NCI-H2107 (cell line): ENCODE results near the gene NEDD4.
"Not testable (repeated sequence)": the region's sequence is repeated elsewhere in the genome, so short reads cannot be mapped to it uniquely, and the experiment has no call there.

Source experiments
- DNase-seq: peaks from one replicate; lab custom pipeline; 2025; lab: John Stamatoyannopoulos, UW

The NEDD4 gene

DNA sequence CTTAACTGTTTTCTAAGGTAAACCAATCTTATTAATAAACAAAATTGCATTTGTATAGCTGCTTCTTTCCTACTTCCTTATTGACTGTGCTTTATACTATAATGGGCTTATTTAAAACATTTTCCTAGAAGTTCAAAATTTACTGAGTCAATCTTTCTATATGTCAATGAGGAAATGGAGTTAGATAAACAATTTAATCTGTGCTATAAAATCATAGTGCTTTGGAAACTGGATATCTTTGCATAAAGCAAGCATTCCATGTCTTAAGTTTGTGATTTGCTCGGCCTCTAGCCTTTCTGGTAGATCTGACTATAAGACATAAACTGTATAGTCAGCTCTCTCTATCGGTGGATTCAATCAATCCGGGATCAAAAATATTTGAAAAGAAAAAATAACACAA lies 99.6 kb downstream of the NEDD4 start:
- no peak for DNase-seq

GRCh38 chr15:55891196-55891595 lies 102.2 kb downstream of the NEDD4 start:
- DNase-seq: no peak

DNA sequence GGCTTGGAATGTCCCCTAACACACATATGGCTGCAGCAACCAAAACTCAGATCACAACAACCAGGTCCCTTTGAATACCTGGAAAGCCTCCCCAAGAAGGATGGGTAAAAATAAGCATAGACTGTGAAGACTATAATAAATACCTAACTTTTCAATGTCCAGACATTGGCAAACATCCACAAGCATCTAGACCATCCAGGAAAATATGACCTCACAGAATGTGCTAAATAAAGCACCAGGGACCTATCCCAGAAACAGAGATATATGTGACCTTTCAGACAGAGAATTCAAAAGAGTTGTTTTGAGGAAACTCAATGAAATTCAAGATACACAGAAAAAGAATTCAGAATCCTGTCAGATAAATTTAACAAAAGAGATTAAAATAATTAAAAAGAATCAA lies 109.2 kb downstream of the NEDD4 start:
- no peak for DNase-seq

GRCh38 chr15:55879181-55879580 lies 114.2 kb downstream of the NEDD4 start:
- no peak for DNase-seq

- no peak for DNase-seq
Measured at GRCh38 chr15:55873024-55873720, 120.2 kb downstream of the NEDD4 start.

DNA sequence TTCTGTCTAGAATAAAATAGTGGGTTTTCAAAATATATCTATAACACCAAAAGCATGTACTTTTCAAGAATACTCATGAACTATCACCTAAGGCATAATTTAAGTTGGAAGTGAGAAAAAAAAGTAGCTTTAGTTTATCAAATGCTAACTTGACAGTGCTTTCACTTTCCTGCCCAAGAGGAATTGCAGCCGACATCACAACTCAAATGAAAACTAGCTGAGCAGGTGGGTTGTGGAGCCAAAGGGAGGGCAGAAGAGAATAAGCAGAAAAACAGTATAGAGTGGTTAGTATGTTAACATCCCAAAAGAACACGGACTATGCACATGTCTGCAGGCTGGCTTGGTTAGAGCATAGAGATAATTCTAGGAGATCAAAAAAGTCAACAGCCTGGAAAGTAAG lies 120.9 kb downstream of the NEDD4 start:
- DNase-seq: no peak

DNA sequence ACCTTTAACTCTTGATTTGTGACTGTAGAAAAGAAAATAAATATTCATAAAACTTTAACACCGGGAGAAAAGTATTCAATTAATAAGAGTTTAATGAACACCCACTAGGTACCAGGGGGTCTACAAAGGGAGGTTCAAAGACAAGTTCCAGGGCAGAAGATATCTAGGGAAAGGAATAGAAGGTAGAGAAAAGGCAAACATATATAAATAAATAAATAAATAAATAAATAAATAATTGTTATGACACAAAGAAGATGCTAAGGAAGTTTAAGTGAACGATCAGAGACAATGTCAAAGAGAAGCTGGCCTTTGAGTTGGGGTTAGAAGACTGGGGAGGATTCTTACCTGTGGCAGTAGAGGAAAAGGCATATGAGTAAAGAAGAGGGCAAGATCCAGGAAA lies 123.8 kb downstream of the NEDD4 start:
- DNase-seq: no peak

DNA sequence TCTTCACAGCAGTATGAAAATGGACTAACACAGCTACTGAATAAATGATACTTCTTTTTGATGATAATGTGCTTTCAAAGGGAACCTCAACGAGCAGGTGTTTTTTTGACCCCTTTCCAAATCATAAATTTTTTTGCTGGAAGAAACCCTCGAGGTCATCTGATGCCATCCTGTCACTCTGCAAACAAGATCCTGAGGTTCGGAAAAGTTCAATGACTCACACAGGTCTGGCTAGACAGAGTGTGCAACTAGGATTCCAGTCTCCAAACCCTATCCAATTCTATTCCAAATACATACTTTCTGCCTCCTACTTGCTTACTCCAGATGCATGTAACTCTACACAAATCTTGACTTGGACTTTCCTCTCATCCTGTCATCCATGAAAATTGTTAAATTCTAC lies 124.7 kb downstream of the NEDD4 start:
- DNase-seq: no peak

DNA sequence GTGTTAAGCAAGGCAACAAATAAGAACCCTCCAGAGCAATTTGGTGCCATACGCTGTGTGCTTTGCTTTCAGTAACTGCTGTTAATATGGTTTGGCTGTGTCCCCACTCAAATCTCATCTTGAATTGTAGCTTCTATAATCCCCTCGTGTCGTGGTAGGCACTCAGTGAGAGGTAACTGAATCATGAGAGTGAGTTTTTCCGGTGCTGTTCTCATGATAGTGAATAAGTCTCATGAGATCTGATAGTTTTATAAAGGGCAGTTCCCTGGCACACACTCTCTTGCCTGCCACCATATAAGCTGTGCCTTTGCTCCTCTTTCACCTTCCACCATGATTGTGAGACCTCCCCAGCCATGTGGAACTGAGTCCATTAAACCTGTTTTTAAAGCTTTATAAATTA lies 125.1 kb downstream of the NEDD4 start:
- DNase-seq: not testable (repeated sequence)

GRCh38 chr15:55863911-55864310 lies 129.5 kb downstream of the NEDD4 start:
- DNase-seq: no peak

DNA sequence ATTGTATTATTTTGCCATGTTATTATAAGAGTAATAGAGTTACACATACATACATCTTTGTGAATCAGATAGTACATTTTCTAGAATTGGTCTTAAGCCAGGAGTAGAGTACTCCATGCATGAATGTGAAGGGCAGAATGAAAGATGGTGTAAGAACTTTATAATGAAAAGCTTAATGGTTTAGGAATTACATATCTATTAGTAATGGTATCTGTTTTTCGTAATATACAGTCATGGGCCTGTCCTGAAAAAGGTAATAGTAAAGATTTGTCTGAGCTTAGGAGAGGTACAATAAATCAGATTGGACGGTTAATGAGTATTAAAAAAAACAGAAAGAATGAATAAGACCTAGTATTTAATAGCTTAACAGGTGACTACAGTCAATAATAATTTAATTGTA lies 132.3 kb downstream of the NEDD4 start:
- no peak for DNase-seq

DNA sequence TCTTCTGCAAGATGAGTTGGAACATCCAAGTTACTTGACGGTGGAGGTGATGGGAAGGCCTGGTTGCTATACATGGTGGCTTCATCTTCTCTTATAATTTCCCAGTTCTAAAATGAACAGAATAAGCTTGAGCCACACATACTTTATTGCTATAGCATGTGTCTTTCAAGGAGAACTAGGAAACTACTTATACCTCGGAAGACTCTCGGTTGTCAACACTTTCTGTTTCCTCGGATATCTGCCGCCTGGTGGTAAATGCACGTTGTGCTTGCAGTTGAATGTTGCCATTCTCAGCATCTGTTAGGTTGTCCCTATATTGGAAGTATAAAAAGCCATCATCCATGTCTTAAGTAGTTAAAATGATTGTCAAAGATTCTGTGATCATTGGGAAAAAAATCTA lies 132.9 kb downstream of the NEDD4 start:
- DNase-seq: no peak

DNA sequence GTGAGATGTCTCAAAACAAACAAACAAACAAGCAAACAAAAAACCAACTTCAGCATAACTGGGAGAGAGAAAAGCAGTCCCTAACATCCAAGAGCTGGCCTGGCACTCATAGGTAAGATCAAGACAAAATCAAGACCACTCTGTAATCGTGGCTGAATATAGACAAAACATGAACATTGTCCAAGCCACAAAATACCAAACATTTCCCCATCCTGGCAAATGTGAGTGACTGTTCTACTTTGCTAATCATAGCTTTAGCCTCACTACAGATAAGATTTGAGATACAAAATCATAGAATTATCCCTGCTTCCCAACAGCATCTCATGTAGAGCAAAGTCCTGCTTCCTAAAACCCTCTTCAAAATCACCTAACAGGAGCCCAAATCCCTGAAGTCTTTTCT lies 133.7 kb downstream of the NEDD4 start:
- no peak for DNase-seq

DNA sequence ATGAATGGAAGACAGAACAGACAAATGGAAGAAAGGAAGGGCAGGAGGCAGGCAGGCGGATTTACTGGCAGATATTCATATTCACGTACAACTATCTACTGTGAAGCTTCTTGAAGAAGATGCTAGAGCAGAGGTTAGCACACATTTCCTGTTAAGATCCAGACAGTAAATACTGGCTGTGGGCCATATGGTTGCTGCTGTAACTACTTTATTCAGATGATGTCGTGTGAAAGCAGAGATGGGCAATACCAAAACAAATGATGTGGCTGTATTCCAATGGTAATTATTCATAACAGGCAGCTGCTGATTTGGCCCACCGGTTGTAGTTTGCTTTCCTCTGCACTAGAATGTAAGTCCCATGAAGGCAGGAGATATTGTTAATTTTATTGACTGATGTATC lies 134.8 kb downstream of the NEDD4 start:
- no peak for DNase-seq

DNA sequence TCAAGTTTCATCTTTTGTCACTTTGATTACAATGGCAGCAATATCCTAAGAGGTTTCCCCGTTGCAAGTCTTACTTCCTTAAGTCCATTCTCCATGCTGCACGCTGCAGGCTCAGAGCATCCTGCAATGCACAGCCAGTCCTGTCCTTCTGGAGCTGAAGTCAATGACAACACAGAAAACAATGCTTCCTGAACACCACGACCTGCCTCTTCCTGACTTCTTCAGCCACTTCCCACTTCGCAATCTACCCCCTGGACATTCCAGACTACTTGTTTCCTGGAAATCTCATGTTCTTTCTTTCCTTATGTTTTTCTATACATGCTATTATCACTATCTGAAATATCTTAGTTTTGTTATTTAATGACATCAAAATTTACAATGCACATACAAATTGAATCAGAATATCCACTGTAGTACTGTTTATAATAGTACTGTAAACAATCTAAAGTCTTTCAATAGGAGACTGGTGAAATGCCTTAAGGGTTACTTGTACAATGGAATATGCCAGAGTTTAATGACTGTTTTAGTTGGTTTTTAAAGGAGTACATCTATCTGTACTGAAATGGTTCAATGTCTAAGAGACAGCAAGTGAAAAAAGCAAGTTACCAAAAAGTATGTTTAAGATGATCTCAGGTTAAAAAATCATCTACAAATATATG lies 136.8 kb downstream of the NEDD4 start:
- no peak for DNase-seq

- DNase-seq: no peak
Measured at GRCh38 chr15:55853134-55853533, 140.3 kb downstream of the NEDD4 start.

DNA sequence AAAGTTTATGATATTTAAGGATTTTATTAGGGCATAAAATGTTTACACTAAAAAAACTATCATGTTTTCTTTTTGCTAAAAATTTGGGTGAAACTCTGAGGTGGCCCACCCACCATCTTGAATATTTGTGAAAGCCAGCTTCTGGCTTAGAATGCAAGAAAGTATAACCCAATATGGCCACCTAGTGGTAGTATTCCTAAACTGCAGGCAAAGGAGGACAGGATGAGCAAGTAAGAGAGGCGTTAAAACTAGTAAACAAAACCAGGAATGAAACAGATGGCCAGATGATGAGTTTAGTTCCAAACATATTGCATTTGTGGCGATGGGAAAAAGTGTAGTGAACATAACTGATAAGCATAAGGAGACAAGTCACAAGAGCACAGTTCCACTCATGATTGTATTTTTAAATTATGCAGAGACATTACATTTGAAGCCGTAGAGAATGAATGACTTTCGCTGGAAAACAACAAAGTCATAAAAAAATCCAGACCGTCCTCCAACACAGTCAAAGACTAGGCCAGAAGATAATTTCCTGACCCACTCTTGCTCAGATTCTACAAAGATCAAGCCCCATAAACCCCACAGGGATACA lies 147.2 kb downstream of the NEDD4 start:
- DNase-seq: no peak

DNA sequence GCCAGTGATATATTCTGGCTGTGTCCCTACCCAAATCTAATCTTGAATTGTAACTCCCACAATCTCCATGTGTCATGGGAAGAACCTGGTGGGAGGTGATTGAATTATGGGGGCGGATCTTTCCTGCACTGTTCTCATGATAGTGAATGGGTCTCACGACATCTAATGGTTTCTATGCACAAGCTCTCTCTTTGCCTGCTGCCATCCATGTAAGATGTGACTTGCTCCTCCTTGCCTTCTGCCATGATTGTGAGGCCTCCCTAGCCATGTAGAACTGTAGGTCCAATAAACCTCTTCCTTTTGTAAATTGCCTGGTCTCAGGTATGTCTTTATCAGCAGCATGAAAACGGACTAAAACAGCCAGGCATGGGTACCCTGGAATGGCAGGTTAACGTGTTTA lies 150.5 kb downstream of the NEDD4 start:
- not testable (repeated sequence) for DNase-seq

DNA sequence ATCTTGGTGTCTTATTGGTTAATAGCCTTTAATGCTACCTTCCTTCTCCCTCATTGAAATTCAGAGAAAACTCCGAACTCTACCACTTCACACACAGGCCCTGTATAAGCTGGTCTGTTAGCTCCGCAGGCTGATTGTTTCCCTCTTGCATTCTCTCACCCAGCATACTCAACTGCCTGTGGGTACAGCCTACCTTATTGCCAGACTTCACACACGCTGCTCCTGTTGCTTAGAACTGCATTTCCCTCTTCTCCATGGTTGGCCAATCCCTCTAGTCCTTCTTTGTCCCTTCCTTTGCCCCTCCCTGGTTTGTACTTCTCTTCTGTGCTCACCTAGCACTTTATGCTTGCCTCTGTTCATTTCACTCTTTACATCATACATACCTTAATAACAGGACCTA lies 157.5 kb downstream of the NEDD4 start:
- DNase-seq: no peak

DNA sequence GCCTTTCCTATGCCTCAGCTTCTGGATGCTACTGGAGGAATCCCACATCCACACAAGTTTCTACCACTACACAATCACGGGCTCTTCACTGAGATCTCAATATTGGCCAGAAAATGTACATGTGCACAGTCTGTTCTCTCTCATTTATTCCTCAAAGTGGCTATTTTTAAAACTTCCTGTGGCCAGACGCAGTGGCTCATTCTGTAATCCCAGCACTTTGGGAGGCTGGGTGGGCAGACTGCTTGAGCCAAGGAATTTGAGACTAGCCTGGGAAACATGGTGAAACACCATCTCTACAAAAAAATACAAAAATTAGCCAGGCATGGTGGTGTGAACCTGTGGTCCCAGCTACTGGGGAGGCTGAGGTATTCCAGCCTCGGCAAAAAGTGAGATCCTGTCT lies 159.1 kb downstream of the NEDD4 start:
- DNase-seq: no peak

- no peak for DNase-seq
Measured at GRCh38 chr15:55829826-55830225, 163.6 kb downstream of the NEDD4 start.

- DNase-seq: no peak
Measured at GRCh38 chr15:55827955-55828354, 165.5 kb downstream of the NEDD4 start.

GRCh38 chr15:55827204-55827603 lies 166.2 kb downstream of the NEDD4 start:
- no peak for DNase-seq
